ENCODE data around the gene ASXL1. TPM values are rescaled to one million over a fixed set of nuclear protein-coding genes. Genes with fewer than 3 reads are reported as not detected.
A peak's percentile ranks its signal among the peaks of the same experiment; 100 is the strongest.

The ASXL1 gene
- polyA plus RNA-seq, 2 of the 4 experiments (the other 2 are of a cell fraction), result 35.7 to 36.0 TPM

GRCh38 chr20:32476684-32477593 lies 118.8 kb downstream of the ASXL1 start:
- Histone ChIP-seq H3K4me1 (peaks cover 56% of the 10 kb centered on the region), H3K4me3 (no peak overlapping the region), H3K27ac (peak overlapping the region; percentile 97 to 98), H3K9me3 (no peaks in the 10 kb centered on the region), H3K4me2 (peak overlapping the region; percentile 95)
- no peak for FAIRE-seq
- no peak for DNase-seq (ENCODE audit: low read depth in 1 of 2, low spot score in 1 of 2)
- WGBS (ENCODE audit: missing lambda C conversion rate), result 94% methylated on average over 22 of the region's 22 CpGs
- no peak for TF ChIP-seq ZC3H11A (IDR thresholded peaks at IDR 0.05)
- no peak for TF ChIP-seq ZFP36 (IDR thresholded peaks at IDR 0.05; ENCODE audit: borderline replicate concordance, partially characterized antibody)
- no peak for TF ChIP-seq FOSL2 (IDR thresholded peaks at IDR 0.05)
- TF ChIP-seq FOSL2 (CRISPR knock-in tag; IDR thresholded peaks at IDR 0.05), result no peak
- TF ChIP-seq POLR2A (IDR thresholded peaks at IDR 0.05; ENCODE audit: low read length), result no peak
- TF ChIP-seq SMC3 (IDR thresholded peaks at IDR 0.05), result no peak
- TF ChIP-seq JUNB (IDR thresholded peaks at IDR 0.05), result no peak
- TF ChIP-seq KDM5A (IDR thresholded peaks at IDR 0.05), result no peak
- TF ChIP-seq RFX5 (IDR thresholded peaks at IDR 0.05), result no peak
- no peak for TF ChIP-seq KDM1A (IDR thresholded peaks at IDR 0.05; ENCODE audit: low read depth)
- no peak for TF ChIP-seq REST (IDR thresholded peaks at IDR 0.05)
- TF ChIP-seq CBX8 (IDR thresholded peaks at IDR 0.05), result no peak
- TF ChIP-seq CHD2 (IDR thresholded peaks at IDR 0.05; ENCODE audit: low read length, partially characterized antibody), result no peak
- TF ChIP-seq FOSB (CRISPR knock-in tag; IDR thresholded peaks at IDR 0.05), result no peak
- no peak for TF ChIP-seq MYC (IDR thresholded peaks at IDR 0.05; ENCODE audit: borderline replicate concordance, low read length)
- TF ChIP-seq, protein P1, sequence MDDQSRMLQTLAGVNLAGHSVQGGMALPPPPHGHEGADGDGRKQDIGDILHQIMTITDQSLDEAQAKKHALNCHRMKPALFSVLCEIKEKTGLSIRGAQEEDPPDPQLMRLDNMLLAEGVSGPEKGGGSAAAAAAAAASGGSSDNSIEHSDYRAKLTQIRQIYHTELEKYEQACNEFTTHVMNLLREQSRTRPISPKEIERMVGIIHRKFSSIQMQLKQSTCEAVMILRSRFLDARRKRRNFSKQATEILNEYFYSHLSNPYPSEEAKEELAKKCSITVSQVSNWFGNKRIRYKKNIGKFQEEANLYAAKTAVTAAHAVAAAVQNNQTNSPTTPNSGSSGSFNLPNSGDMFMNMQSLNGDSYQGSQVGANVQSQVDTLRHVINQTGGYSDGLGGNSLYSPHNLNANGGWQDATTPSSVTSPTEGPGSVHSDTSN (IDR thresholded peaks at IDR 0.05), result no peak
- TF ChIP-seq CEBPB (IDR thresholded peaks at IDR 0.05), result no peak
- CTCF ChIA-PET, result interaction anchor here (0.6 to 2.6 kb wide), 4 partner anchors 9 to 319 kb away, joined by 3 to 12 read pairs (median 4); no protein-coding TSS in a partner anchor
- POLR2A ChIA-PET, result no interaction called here
- no peak for ATAC-seq

DNA sequence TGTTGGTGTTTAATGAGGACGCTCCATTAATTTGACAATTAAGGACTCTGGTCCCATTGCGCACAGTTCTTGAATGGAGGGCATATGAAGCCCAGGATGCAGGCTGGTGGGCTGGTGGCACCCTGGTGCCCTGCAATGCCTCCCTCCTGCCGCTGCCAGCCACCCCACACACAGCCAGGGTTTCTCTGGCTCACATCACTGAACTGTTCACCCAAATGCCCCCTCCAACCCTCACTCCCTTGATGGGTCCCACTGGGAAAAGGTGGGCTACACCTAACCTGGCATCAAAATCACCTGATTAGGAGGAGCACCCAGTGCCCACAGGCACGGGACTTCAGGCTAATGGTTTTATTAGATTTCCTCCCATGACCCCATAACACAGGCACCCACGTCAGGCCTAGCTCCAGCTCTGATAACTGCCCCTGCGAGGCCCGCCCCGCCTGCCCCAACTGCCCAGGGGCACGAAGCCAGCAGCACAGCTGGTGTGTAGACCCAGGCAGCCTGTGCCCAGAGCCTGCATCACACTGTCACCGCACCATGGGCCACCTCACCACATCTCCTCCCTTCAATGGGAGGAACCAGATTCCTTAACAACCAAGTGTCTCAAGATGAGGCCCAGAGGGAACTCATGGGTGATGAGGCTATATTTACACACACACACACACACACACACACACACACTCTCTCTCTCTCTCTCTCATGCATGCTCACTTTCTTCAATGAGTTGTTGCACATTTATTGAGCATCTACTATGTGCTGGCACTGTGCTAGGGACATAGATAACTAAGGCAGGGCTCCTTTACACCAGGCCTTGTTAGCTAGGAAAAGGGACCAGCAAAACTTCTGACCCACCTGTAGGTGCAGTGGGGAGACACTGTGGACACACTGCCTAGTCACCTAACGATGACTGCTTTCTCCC lies 119.7 kb downstream of the ASXL1 start:
- CTCF ChIA-PET, result interaction anchor here (0.6 to 2.6 kb wide), 4 partner anchors 8 to 175 kb away, joined by 3 to 12 read pairs (median 4); no protein-coding TSS in a partner anchor
- TF ChIP-seq EHMT2 (IDR thresholded peaks at IDR 0.05; ENCODE audit: low read depth) (no peak), HOXA7 (CRISPR knock-in tag; IDR thresholded peaks at IDR 0.05) (no peak), TP53 (CRISPR knock-in tag; IDR thresholded peaks at IDR 0.05) (no peak), ZC3H11A (IDR thresholded peaks at IDR 0.05) (no peak), PHF8 (IDR thresholded peaks at IDR 0.05; ENCODE audit: borderline replicate concordance, low read depth) (no peak), HOXB13 (CRISPR knock-in tag; IDR thresholded peaks at IDR 0.05; ENCODE audit: low read depth) (no peak)
- TF ChIP-seq, protein P1 (IDR thresholded peaks at IDR 0.05), result no peak
- Histone ChIP-seq H3K9me3 (no peaks in the 10 kb centered on the region), H3K4me2 (no peak overlapping the region), H3K4me1 (peaks cover 61% of the 10 kb centered on the region), H3K27ac (peak overlapping the region in 1 of 2 experiments; percentile 97; a peak in 2 of 6 replicates), H3K4me3 (no peak overlapping the region)
- DNase-seq (ENCODE audit: low read depth in 1 of 2, low spot score in 1 of 2) (no peak), ATAC-seq (no peak), FAIRE-seq (no peak)
- POLR2A ChIA-PET, result no interaction called here
- WGBS (ENCODE audit: missing lambda C conversion rate), result 95% methylated on average over 11 of the region's 11 CpGs
